Tibial nerve (tissue), 3 donors: ENCODE results near the gene ASXL2.

Source experiments
- POLR2A ChIP-seq, 2 donors: fragments of 450-650 bp; IDR thresholded peaks; one replicate each; pipeline ENCODE4 v1.6.1; 2017; ENCODE audit warnings: antibody characterized with exemption in 2 of 2, mild to moderate bottlenecking in 2 of 2, moderate library complexity in 2 of 2
- TF ChIP-seq, protein P1 (sequence below), 5 experiments: fragments of 200-600 bp in 3 of 5; fragments of 450-650 bp in 2 of 5; sonication (generic) in 3 of 5; IDR thresholded peaks; one replicate each; pipeline ENCODE4 v1.5.1; 2016 to 2019; ENCODE audit warnings: antibody characterized with exemption in 5 of 5, mild to moderate bottlenecking in 3 of 5, moderate library complexity in 2 of 5

GRCh38 chr2:25712455-25712854 is 165.8 kb downstream of the ASXL2 start:
- TF ChIP-seq, protein P1, sequence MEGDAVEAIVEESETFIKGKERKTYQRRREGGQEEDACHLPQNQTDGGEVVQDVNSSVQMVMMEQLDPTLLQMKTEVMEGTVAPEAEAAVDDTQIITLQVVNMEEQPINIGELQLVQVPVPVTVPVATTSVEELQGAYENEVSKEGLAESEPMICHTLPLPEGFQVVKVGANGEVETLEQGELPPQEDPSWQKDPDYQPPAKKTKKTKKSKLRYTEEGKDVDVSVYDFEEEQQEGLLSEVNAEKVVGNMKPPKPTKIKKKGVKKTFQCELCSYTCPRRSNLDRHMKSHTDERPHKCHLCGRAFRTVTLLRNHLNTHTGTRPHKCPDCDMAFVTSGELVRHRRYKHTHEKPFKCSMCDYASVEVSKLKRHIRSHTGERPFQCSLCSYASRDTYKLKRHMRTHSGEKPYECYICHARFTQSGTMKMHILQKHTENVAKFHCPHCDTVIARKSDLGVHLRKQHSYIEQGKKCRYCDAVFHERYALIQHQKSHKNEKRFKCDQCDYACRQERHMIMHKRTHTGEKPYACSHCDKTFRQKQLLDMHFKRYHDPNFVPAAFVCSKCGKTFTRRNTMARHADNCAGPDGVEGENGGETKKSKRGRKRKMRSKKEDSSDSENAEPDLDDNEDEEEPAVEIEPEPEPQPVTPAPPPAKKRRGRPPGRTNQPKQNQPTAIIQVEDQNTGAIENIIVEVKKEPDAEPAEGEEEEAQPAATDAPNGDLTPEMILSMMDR (IDR thresholded peaks at IDR 0.05), result no peak
- no peak for TF ChIP-seq POLR2A (IDR thresholded peaks at IDR 0.05)
